ENCODE data around the gene ALOX5AP. TPM values are rescaled to one million over a fixed set of nuclear protein-coding genes. Genes with fewer than 3 reads are reported as not detected.

The ALOX5AP gene
- polyA plus RNA-seq, 6 donors from 2014 or later, result 312 to 603 (median 416) TPM

DNA sequence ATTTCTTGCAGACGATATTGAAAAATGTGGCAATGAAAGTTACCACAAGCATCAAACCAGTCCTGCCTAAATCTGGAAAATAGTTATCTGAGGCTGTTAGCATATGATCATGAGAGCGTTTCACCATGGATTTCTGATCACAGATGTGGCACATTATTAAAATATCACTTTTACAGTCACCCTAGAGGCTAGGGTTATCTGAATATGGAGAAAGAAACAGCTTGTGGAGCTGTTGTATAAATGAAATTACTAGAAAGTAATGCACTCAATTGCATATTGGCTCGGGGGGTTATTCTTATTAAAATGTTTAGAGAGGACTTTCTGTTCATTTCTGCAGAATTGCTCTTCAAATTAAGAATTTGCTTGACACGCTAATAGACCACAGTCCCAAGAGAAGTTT, 35.6 kb downstream of the ALOX5AP start:
- H3K36me3 Mint-ChIP-seq, result peaks cover 19 to 30% of the 10 kb centered on the region in 2 donors
- DNase-seq, result no peak
- ATAC-seq (ENCODE audit: low read depth in 2 of 2), result no peak
- H3K4me3 Mint-ChIP-seq, result no peak overlapping the region
- H3K27me3 Mint-ChIP-seq, result no peaks in the 10 kb centered on the region
- peaks cover 0 to 10% (median 0%) of the 10 kb centered on the region in 7 donors for H3K9me3 Mint-ChIP-seq
- H3K4me1 Mint-ChIP-seq, result peaks cover 4 to 11% (median 10%) of the 10 kb centered on the region in 3 donors
- H3K27ac Mint-ChIP-seq, result no peak overlapping the region

DNA sequence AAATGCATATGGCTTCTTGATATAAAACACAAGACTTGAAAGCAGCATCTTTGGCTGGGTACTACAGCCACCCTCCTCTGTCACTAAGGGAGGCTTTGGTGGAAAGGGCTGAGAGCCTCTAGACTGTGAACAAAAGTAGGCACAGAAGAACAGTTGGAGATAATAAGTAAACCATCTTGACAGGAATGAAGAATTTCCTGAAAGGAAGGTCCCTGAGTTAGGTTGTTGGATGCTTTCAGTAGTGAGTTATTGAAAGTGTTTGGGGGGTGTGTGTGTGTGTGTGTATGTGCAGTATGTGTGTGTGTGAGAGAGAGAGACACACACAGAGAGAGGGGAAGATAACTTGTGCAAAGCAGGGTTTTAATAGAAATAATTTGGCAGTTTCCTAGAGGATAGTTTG, 38.2 kb downstream of the ALOX5AP start:
- ATAC-seq (ENCODE audit: low read depth in 2 of 2) (no peak), DNase-seq (no peak)
- H3K4me1 Mint-ChIP-seq, result peaks cover 0 to 6% (median 4%) of the 10 kb centered on the region in 3 donors
- no peaks in the 10 kb centered on the region for H3K27me3 Mint-ChIP-seq
- H3K9me3 Mint-ChIP-seq, result peaks cover 0 to 10% (median 0%) of the 10 kb centered on the region in 7 donors
- peaks cover 19 to 30% of the 10 kb centered on the region in 2 donors for H3K36me3 Mint-ChIP-seq
- H3K4me3 Mint-ChIP-seq, result no peak overlapping the region
- H3K27ac Mint-ChIP-seq, result no peak overlapping the region

DNA sequence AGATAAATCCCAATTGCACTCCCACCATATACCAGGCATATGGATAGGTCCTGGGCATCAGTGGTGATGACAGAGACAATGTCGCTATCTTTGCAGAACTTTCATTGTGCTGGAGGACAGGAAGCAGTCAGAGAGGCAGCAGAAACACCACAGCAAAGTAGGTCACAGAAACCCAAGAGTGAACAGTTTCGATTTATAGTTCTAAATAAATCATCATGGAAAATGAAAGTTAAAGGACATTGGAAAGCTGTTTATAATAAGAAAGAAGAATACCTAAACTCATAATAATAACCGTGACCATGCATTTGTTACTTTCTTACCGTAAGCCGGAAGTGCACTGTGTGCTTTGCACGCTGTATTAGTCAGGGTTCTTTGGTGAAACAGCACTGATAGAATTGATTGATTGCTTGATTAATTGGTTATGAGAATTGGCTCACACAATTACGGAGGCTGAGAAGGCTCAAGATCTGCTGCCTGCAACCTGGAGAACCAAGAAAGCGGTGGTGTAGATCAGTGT, 38.9 kb downstream of the ALOX5AP start:
- ATAC-seq (ENCODE audit: low read depth in 2 of 2) (no peak), DNase-seq (no peak)
- Mint-ChIP-seq H3K36me3 (peaks cover 14 to 23% of the 10 kb centered on the region in 2 donors), H3K4me3 (no peak overlapping the region), H3K27ac (peak overlapping the region in 2 of 6 donors; percentile 40 to 49), H3K9me3 (peaks cover 0 to 10% (median 0%) of the 10 kb centered on the region in 7 donors), H3K27me3 (no peaks in the 10 kb centered on the region), H3K4me1 (peaks cover 0 to 6% (median under 1%) of the 10 kb centered on the region in 3 donors)

DNA sequence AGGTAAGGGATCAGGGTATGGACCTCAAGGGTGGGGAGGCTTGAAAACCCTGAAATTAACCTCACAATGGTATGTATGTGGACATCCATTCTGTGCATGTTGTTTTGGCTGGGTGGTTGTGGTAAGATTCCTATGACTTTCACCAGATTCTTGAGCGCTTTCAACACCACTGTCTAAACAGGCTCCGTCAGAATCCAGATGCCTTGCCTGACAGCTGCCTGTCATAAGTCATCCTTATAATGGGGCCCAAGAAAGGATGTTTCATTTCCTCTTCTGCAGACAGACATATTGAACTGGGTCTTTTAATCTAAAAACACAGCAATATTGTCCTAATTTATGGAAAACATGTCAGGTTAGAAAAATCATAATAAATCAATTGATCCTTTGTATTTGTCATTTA, 41.3 kb downstream of the ALOX5AP start:
- Mint-ChIP-seq H3K4me3 (no peak overlapping the region), H3K36me3 (peaks cover 13 to 14% of the 10 kb centered on the region in 2 donors), H3K4me1 (peaks cover 0 to 6% (median 0%) of the 10 kb centered on the region in 3 donors), H3K9me3 (peaks cover 2 to 10% (median 4%) of the 10 kb centered on the region in 7 donors), H3K27ac (peak overlapping the region in 2 of 6 donors; percentile 20 to 45), H3K27me3 (no peaks in the 10 kb centered on the region)
- ATAC-seq (ENCODE audit: low read depth in 2 of 2) (peak; percentile 86 to 99), DNase-seq (peak; percentile 14)

DNA sequence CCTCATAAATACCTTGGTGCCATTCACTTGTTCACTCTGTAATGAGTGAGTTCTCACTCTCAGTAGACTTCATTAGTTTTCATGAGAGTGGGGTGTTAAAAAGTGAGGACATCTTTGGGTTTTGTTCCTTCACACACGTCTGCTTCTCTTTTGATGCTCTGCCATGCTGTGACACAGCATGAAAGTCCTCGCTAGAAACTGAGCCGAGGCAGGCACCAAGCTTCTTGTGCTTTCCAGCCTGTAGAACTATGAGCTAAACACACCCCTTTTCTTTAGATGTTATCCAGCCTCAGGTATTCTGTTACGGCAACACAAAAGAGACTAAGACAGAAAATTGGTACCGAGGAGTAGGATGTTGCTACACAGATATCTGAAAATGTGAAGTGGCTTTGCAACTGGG, 43.7 kb downstream of the ALOX5AP start:
- Mint-ChIP-seq H3K36me3 (peaks cover 5 to 14% of the 10 kb centered on the region in 2 donors), H3K27me3 (no peaks in the 10 kb centered on the region), H3K9me3 (peaks cover 0 to 15% (median 7%) of the 10 kb centered on the region in 7 donors), H3K4me3 (no peak overlapping the region), H3K27ac (no peak overlapping the region), H3K4me1 (peaks cover 0 to 6% (median 0%) of the 10 kb centered on the region in 3 donors)
- ATAC-seq (ENCODE audit: low read depth in 2 of 2) (no peak), DNase-seq (no peak)

DNA sequence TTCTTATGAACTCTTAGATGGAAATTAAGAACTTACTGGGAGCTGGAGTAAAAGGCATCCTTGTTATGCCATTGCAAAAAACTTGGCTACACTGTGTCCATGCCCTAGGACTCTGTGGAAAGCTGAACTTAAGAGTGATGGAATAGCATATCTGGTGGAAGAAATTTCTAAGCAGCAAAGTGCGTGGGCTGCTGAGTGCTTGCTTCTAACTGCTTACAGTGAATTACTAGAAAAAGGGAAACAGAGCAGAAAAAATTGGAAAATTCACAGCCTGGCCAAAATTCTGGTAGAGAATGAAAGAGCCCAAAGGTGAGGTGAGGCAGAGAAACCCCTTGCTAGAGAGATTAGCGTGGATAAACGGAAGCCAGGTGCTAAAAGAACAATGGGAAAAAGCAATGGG, 44.3 kb downstream of the ALOX5AP start:
- H3K36me3 Mint-ChIP-seq, result peaks cover 5 to 12% of the 10 kb centered on the region in 2 donors
- ATAC-seq (ENCODE audit: low read depth in 2 of 2) (no peak), DNase-seq (no peak)
- H3K4me3 Mint-ChIP-seq, result no peak overlapping the region
- peaks cover 0 to 15% (median 7%) of the 10 kb centered on the region in 7 donors for H3K9me3 Mint-ChIP-seq
- no peaks in the 10 kb centered on the region for H3K27me3 Mint-ChIP-seq
- no peak overlapping the region for H3K27ac Mint-ChIP-seq
- peaks cover 0 to 6% (median 4%) of the 10 kb centered on the region in 3 donors for H3K4me1 Mint-ChIP-seq

DNA sequence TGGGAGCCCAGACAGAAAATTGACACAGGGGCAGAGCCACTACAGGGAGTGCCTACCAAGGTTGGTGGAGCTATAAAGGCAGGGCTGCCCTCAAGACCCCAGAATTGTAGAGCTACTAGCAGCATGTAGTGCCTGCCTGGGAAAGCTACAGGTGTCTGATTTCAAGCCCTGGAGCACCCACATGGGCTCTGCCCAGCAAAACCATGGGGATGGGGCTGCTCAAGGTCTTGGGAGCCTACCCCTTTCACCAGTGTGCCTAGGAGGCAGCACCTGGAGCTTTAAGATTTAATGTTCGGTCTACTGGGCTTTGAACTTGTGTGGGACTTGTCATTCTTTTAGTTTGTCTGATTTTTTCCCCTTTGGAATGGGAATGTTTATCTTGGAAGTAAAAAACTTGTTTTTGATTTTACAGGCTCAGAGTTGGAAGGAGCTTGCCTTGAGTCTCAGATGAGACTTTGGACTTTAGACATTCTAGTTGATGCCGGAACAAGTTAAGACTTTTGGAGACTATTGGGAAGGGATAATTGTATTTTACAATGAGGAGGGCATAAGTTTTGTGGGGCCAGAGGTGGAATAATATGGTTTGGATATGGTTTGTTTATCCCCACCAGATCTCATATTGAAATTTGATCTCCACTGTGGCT, 45.1 kb downstream of the ALOX5AP start:
- peaks cover 0 to 6% (median 4%) of the 10 kb centered on the region in 3 donors for H3K4me1 Mint-ChIP-seq
- ATAC-seq (ENCODE audit: low read depth in 2 of 2) (no peak), DNase-seq (no peak)
- H3K4me3 Mint-ChIP-seq, result no peak overlapping the region
- H3K36me3 Mint-ChIP-seq, result peaks cover 5 to 12% of the 10 kb centered on the region in 2 donors
- H3K27me3 Mint-ChIP-seq, result no peaks in the 10 kb centered on the region
- H3K27ac Mint-ChIP-seq, result peak overlapping the region in 2 of 6 donors; percentile 58 to 79
- H3K9me3 Mint-ChIP-seq, result peaks cover 0 to 15% (median 7%) of the 10 kb centered on the region in 7 donors

DNA sequence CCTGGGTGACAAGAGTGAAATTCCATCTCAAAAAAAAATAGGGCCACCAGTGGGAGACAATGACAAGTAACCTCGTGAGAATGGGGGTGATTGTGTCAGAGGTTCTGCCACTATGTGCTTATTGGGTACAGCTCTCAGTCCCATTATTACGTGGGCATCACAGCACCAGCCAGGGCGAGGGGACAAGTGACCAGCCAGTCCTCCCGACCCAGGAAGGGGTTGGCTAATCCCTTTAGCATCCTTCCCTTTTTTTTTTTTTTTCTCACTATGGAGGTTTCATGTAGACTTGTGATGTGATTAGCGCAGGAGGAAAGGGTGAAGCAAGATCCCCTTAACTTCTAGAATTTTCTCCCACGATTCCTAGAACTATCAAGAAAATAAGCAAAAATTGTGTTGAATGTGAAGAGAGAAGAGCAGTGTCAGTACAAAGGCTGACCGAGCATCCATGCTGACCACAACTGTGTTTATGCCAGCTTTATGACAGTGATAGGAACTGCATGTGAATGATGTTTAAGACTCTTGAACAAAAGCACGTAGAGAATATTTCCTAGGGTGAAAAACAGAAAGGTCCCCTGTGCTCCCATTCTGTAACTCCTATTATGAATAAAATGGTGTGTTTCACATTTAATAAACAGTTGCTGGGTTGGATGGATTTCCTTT, 50.0 kb downstream of the ALOX5AP start:
- ATAC-seq (ENCODE audit: low read depth in 2 of 2), result no peak
- Mint-ChIP-seq H3K9me3 (peaks cover 0 to 15% (median 7%) of the 10 kb centered on the region in 7 donors), H3K4me1 (peaks cover 0 to 4% (median 0%) of the 10 kb centered on the region in 3 donors)

DNA sequence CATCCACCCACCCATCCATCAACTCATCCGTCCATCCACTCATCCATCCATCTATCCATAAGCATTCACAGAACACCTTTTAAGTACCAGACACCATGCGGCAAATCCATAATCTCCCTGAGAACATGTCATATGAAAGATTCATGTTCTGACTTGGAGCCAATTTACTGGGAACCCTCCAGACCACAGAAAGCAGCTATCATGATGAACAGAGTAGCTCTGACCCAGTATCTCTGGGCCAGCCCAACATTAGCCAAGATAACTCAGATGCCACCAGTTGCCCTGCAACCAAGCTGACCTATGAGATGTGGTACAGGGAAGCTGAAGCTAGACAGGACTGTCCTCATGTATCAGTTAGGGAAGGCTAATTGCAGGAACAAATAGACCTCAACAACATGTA, 51.3 kb downstream of the ALOX5AP start:
- H3K9me3 Mint-ChIP-seq, result peaks cover 0 to 6% (median 5%) of the 10 kb centered on the region in 7 donors
- peaks cover 9 to 12% of the 10 kb centered on the region in 2 donors for H3K36me3 Mint-ChIP-seq
- no peak overlapping the region for H3K4me3 Mint-ChIP-seq
- no peak for DNase-seq
- no peak overlapping the region for H3K27ac Mint-ChIP-seq
- no peaks in the 10 kb centered on the region for H3K27me3 Mint-ChIP-seq
- peaks cover 0 to 4% (median 0%) of the 10 kb centered on the region in 3 donors for H3K4me1 Mint-ChIP-seq
- no peak for ATAC-seq (ENCODE audit: low read depth in 2 of 2)

More for the DNA sequence above, 50.0 kb downstream of the ALOX5AP start:
- Mint-ChIP-seq H3K27ac (no peak overlapping the region), H3K4me3 (no peak overlapping the region), H3K36me3 (peaks cover 9 to 12% of the 10 kb centered on the region in 2 donors), H3K27me3 (no peaks in the 10 kb centered on the region)
- DNase-seq, result no peak

DNA sequence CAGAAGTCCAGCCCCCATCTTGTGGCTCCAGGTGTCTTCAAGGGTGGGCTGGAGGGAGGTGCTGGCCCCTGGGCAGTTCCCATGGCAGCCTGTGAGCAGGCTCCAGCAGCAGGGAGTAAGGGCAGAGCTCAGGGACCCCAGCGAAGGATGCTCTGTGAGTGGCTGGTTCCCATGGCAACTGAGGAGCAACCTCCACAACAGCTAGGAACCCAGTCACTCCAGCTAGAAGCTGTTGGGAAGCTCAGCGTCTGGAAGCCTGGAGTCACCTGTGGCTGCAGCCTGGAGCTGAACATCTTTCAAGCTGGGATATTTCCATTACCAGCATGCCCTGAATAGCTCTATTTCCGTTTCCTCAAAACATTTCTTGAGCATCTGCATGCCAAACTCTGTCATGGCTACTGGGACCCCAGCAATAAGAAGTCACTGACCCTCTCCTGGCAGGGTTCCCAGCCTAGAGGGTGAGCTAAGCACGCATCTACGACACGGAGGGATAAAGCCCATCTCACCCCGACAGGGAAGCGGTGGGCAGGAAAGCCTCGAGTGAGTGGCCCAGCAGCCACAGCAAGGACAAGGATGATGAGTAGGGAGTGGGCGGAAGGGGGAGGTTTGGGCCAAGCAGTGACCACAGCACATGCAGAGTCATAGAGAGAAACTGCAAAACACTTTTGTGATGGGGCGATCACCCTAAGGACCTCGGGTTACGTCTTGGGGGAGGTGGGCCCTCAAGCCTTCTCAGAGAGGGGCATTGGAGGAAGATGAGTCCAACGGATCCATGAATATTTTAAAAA, 52.6 kb downstream of the ALOX5AP start:
- DNase-seq, result no peak
- no peak overlapping the region for H3K4me3 Mint-ChIP-seq
- ATAC-seq (ENCODE audit: low read depth in 2 of 2), result no peak
- peaks cover 6 to 9% of the 10 kb centered on the region in 2 donors for H3K36me3 Mint-ChIP-seq
- no peaks in the 10 kb centered on the region for H3K27me3 Mint-ChIP-seq
- no peak overlapping the region for H3K27ac Mint-ChIP-seq
- peaks cover 0 to 4% (median 0%) of the 10 kb centered on the region in 3 donors for H3K4me1 Mint-ChIP-seq
- H3K9me3 Mint-ChIP-seq, result peaks cover 0 to 4% (median 0%) of the 10 kb centered on the region in 7 donors

DNA sequence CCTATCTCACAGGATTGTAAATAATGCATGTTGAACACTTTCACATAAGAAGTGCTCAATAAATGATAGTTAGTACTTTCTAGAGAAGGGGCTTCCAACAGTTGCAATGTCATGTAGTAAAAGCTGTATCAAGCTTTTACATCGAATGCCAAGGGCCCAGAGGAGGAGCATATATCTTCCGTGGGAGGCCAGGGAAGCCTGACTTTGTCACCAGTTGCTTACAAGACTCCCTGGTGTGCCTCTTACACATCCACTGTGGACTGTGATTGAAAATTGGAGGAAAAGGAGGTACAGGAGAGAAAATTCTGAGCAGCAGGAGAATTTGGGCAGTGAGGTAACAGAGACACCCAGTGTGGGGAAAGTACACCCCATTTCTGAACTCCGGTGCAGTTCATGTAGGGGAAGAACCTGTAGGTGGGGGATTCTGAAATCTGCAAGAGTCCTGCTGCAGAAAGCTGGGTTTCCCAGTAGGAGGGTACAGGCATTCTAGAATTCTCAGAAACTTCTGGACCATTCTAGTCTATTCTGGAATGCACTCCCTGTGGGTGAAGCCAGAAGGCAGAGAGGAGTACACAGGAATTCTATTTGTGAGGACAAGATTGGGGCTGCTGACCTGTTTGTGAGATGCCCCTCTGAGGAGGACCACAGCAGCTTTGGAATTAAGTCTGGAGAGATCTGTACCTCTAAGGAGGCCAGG, 54.0 kb downstream of the ALOX5AP start:
- ATAC-seq (ENCODE audit: low read depth in 2 of 2) (no peak), DNase-seq (no peak)
- Mint-ChIP-seq H3K27ac (peak overlapping the region in 1 of 6 donors; percentile 20), H3K4me3 (no peak overlapping the region), H3K9me3 (no peaks in the 10 kb centered on the region), H3K36me3 (peaks cover 0 to 4% of the 10 kb centered on the region in 2 donors), H3K27me3 (no peaks in the 10 kb centered on the region), H3K4me1 (peaks cover 0 to 2% (median 0%) of the 10 kb centered on the region in 3 donors)

DNA sequence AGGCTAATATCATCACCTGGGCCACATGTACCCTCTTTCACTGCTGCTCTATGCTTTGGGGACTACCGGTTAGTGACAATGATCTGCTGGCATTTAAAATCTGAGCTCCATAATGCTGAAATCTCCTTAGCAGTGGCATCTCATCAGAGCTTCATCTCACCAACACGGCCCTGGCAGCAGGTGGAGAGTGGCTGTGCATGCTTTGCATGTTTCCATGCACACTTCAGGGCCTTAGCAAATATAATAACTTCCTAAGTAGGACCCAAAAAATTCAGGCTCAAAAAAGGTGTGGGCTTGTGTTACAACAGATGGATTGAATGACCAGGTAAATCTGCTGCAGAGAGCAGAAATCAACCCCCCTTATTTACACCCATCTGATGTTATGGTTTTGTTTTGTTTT, 55.2 kb downstream of the ALOX5AP start:
- Mint-ChIP-seq H3K9me3 (no peaks in the 10 kb centered on the region), H3K4me3 (no peak overlapping the region), H3K27me3 (no peaks in the 10 kb centered on the region), H3K4me1 (peaks cover 5 to 8% (median 6%) of the 10 kb centered on the region in 3 donors), H3K36me3 (peaks cover 0 to 4% of the 10 kb centered on the region in 2 donors), H3K27ac (no peak overlapping the region)
- no peak for DNase-seq
- no peak for ATAC-seq (ENCODE audit: low read depth in 2 of 2)

Measured in naive B cell (primary cell).